Tibial nerve (tissue), 4 donors: ENCODE measurements around the gene SLX9. TPM values are rescaled to one million over a fixed set of nuclear protein-coding genes. Genes with fewer than 3 reads are reported as not detected.

Source experiments
- DNase-seq, 2 donors: peaks; one replicate each; pipeline ENCODE4 v3.0.0-alpha.2; 2019; ENCODE audit warnings: low spot score in 2 of 2
- H3K27ac ChIP-seq, 4 donors: fragments of 200-600 bp; sonication (generic) in 3 of 4; one replicate each; pipeline ENCODE4 v1.5.1; 2017 to 2019; ENCODE audit warnings: mild to moderate bottlenecking in 1 of 4
- H3K27me3 ChIP-seq, 2 donors: fragments of 200-600 bp; sonication (generic) in 1 of 2; one replicate each; pipeline versions ENCODE4 v1.5.1 to v1.6.0; 2017 to 2019
- H3K36me3 ChIP-seq, 3 donors: fragments of 200-600 bp; sonication (generic); one replicate each; pipeline ENCODE4 v1.5.1; 2018 to 2019
- H3K4me1 ChIP-seq, 4 donors: fragments of 200-600 bp; sonication (generic) in 3 of 4; one replicate each; pipeline ENCODE4 v1.5.1; 2017 to 2019
- H3K4me3 ChIP-seq, 4 donors: fragments of 200-600 bp; sonication (generic) in 3 of 4; one replicate each; pipeline ENCODE4 v1.5.1; 2017 to 2019; ENCODE audit warnings: mild to moderate bottlenecking in 1 of 4, moderate library complexity in 1 of 4
- H3K9me3 ChIP-seq, 4 donors: fragments of 200-600 bp; sonication (generic) in 3 of 4; one replicate each; pipeline ENCODE4 v1.5.1; 2017 to 2019
- CTCF ChIP-seq, 5 experiments: fragments of 200-600 bp in 3 of 5; fragments of 450-650 bp in 2 of 5; sonication (generic) in 3 of 5; IDR thresholded peaks; one replicate each; pipeline ENCODE4 v1.5.1; 2016 to 2019; ENCODE audit warnings: antibody characterized with exemption in 5 of 5, mild to moderate bottlenecking in 3 of 5, moderate library complexity in 2 of 5
- EP300 ChIP-seq, 2 donors: sonication (generic); formaldehyde crosslinking; IDR thresholded peaks; one replicate each; pipeline ENCODE4 v1.6.1; 2017; ENCODE audit warnings: antibody characterized with exemption in 2 of 2, mild to moderate bottlenecking in 1 of 2
- POLR2A ChIP-seq, 2 donors: fragments of 450-650 bp; IDR thresholded peaks; one replicate each; pipeline ENCODE4 v1.6.1; 2017; ENCODE audit warnings: antibody characterized with exemption in 2 of 2, mild to moderate bottlenecking in 2 of 2, moderate library complexity in 2 of 2
- WGBS, 2 donors: methylation state at CpG; one replicate each; pipeline ENCODE4 v1.1.5; 2018; 5-methylcytosine and 5-hydroxymethylcytosine counted together
- total RNA-seq, 4 donors: library from RNA; depleted of rRNA; stranded (reverse); fragments of >200 nt; gene quantifications; one replicate each; pipeline ENCODE4 v1.1.0, GENCODE V29; 2016

SLX9 gene
- total RNA-seq, 4 donors from 2014 or later, result 3.7 to 19.8 (median 13.3) TPM

DNA sequence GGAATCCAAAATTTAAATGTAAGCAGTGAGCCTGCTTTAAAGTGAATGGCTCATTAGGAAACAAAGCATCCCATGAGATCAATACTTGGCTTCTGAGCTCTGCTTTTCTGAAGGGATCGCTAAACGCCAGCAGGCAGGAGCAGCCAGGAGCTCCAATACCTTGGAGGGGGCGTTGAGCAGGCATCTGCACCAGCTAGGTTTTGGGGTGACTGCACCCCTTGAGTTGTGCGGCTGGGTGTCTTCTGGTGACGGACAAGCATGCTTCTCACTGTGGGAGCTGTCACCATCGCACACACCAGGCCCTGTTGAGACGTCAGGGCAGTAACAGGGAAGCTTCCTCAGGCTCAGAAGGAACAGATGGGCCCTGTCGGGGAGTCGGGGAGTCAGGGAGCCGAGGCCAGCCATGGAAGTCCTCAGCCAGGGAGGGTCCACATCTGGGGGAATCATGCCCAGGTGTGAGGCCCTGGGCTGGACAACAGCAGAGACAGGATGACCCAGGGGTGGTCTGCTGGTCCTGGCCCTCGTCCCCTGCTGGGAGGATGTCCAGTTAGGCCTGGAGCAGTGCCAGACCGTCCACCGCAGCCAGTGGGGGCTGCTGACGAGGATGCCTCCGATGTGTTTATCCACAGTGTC is 76.7 kb downstream of the SLX9 start:
- no peak for TF ChIP-seq POLR2A (IDR thresholded peaks at IDR 0.05)
- no peak for TF ChIP-seq EP300 (IDR thresholded peaks at IDR 0.05)
- TF ChIP-seq CTCF (IDR thresholded peaks at IDR 0.05), result no peak
- Histone ChIP-seq H3K9me3 (no peaks in the 10 kb centered on the region), H3K27me3 (no peaks in the 10 kb centered on the region), H3K4me1 (peaks cover 0 to 28% (median 5%) of the 10 kb centered on the region in 4 donors), H3K4me3 (no peak overlapping the region), H3K27ac (no peak overlapping the region), H3K36me3 (no peaks in the 10 kb centered on the region)
- WGBS, 2 donors, result 67 to 72% methylated on average over 14 of the region's 15 CpGs
- no peak for DNase-seq

DNA sequence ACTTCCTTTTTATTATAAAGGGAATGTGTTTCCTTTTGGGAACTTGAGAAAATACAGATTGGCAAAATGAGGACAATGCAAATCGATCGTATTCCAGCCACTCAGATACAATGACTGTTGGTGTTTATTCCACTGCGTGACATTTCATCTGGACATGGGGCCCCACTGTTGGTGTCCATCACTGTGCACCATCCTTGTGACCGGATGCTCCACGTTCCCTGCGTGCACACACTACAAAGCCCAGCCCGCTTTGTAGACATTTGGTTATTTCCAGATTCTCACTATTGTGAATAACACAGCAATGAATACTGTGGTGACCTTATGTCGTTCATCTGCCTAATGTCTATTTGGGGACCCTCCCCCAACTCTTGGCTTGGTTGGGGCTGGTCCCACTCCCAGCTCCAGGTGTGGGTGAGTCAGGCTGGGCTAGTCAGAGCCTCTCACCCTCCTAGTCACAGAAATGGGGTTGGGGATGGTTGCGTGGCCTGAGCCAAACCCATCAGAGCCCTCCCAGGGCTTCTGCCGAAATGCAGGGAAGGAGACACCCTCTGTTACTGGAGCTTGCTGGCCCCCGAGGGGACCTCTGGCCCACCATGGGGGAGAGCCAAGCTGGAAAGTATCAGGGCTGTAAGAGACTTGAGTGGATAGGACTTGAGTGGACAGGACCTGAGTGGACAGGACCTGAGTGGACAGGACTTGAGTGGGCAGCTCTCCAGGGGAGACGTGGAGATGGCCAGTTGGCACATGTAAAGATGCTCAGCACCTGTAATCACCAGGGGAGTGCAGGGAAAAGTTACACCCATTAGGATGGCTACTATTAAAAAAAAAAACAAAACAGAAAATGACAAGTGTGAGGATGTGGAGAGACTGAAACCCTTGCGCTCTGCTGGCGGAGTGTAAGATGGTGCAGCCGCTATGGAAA is 77.5 kb downstream of the SLX9 start:
- H3K9me3 ChIP-seq, result no peaks in the 10 kb centered on the region
- H3K36me3 ChIP-seq, result no peaks in the 10 kb centered on the region
- H3K27ac ChIP-seq, result no peak overlapping the region
- 86 to 91% methylated on average over 15 of the region's 15 CpGs for WGBS, 2 donors
- DNase-seq, result no peak
- no peak overlapping the region for H3K4me3 ChIP-seq
- TF ChIP-seq POLR2A (IDR thresholded peaks at IDR 0.05), result no peak
- TF ChIP-seq CTCF (IDR thresholded peaks at IDR 0.05), result no peak
- no peak for TF ChIP-seq EP300 (IDR thresholded peaks at IDR 0.05)
- H3K4me1 ChIP-seq, result peaks cover 0 to 25% (median 5%) of the 10 kb centered on the region in 4 donors
- no peaks in the 10 kb centered on the region for H3K27me3 ChIP-seq

GRCh38 chr21:45018131-45019075 is 78.6 kb downstream of the SLX9 start:
- DNase-seq, result no peak
- peaks cover 0 to 19% (median 5%) of the 10 kb centered on the region in 4 donors for H3K4me1 ChIP-seq
- peaks cover 0 to 5% (median 0%) of the 10 kb centered on the region in 4 donors for H3K9me3 ChIP-seq
- H3K27me3 ChIP-seq, result no peaks in the 10 kb centered on the region
- WGBS, 2 donors, result 8 to 17% methylated on average over 15 to 51 of the region's 101 CpGs
- no peaks in the 10 kb centered on the region for H3K36me3 ChIP-seq
- peak overlapping the region; percentile 33 to 57 (median 41) for H3K4me3 ChIP-seq
- H3K27ac ChIP-seq, result peak overlapping the region; percentile 7 to 81 (median 60)
- TF ChIP-seq POLR2A (IDR thresholded peaks at IDR 0.05), result no peak
- no peak for TF ChIP-seq CTCF (IDR thresholded peaks at IDR 0.05)
- no peak for TF ChIP-seq EP300 (IDR thresholded peaks at IDR 0.05)

- 67 to 90% methylated on average over 15 to 28 of the region's 60 CpGs for WGBS, 2 donors
- no peak for DNase-seq
- Histone ChIP-seq H3K4me1 (peaks cover 0 to 19% (median 5%) of the 10 kb centered on the region in 4 donors), H3K4me3 (peak overlapping the region; percentile 33 to 57 (median 41)), H3K27me3 (no peaks in the 10 kb centered on the region), H3K36me3 (no peaks in the 10 kb centered on the region), H3K27ac (peak overlapping the region in 3 of 4 donors; percentile 59 to 81 (median 62)), H3K9me3 (peaks cover 0 to 14% (median 1%) of the 10 kb centered on the region in 4 donors)
- TF ChIP-seq EP300 (IDR thresholded peaks at IDR 0.05), result no peak
- TF ChIP-seq CTCF (IDR thresholded peaks at IDR 0.05), result no peak
- TF ChIP-seq POLR2A (IDR thresholded peaks at IDR 0.05), result no peak
Measured at GRCh38 chr21:45019076-45019886, 79.5 kb downstream of the SLX9 start.
